Thymus (tissue), 11 donors: ENCODE measurements around the gene PTPRCAP. TPM values are rescaled to one million over a fixed set of nuclear protein-coding genes. Genes with fewer than 3 reads are reported as not detected.

Source experiments
- DNase-seq, 9 donors: peaks; one replicate each; pipeline ENCODE4 v3.0.0-alpha.2; 2013; ENCODE audit warnings: low spot score in 9 of 9, low read depth in 6 of 9, missing footprints in 1 of 9
- H3K27ac ChIP-seq, 2 donors: one replicate each; pipeline ENCODE4 v1.5.1; 2013; ENCODE audit warnings: control low read depth in 1 of 2, low read depth in 1 of 2, low read length in 1 of 2, mild to moderate bottlenecking in 1 of 2, moderate library complexity in 1 of 2
- H3K27me3 ChIP-seq, 2 donors: one replicate each; pipeline ENCODE4 v1.5.1; 2013; ENCODE audit warnings: low read length in 1 of 2; ENCODE audit not compliant: control insufficient read depth in 2 of 2, insufficient read depth in 1 of 2
- H3K36me3 ChIP-seq, 2 donors: one replicate each; pipeline ENCODE4 v1.5.1; 2013; ENCODE audit warnings: low read length in 1 of 2, mild to moderate bottlenecking in 1 of 2, moderate library complexity in 1 of 2; ENCODE audit not compliant: control insufficient read depth in 2 of 2, insufficient read depth in 2 of 2
- H3K4me1 ChIP-seq, 2 donors: one replicate each; pipeline ENCODE4 v1.5.1; 2013; ENCODE audit warnings: low read length in 2 of 2; ENCODE audit not compliant: control insufficient read depth in 2 of 2, insufficient read depth in 2 of 2
- H3K4me3 ChIP-seq, 2 donors: one replicate each; pipeline ENCODE4 v1.5.1; 2013; ENCODE audit warnings: low read length in 2 of 2, control low read depth in 1 of 2, mild to moderate bottlenecking in 1 of 2
- H3K9me3 ChIP-seq, 2 donors: one replicate each; pipeline ENCODE4 v1.5.1; 2013; ENCODE audit warnings: low read length in 1 of 2, mild to moderate bottlenecking in 1 of 2; ENCODE audit not compliant: control insufficient read depth in 2 of 2, insufficient read depth in 1 of 2
- WGBS: extraction: QIAGEN DNeasy Blood & Tissue Kit; methylation state at CpG from one replicate; pipeline ENCODE4 v1.1.7; 2013; 5-methylcytosine and 5-hydroxymethylcytosine counted together
- polyA plus RNA-seq: library from polyadenylated mRNA; stranded (reverse); fragments of 200-250 nt; gene quantifications from one replicate; pipeline ENCODE4 v1.2.3, GENCODE V29; 2013
- total RNA-seq: library from RNA; stranded (reverse); fragments of 120-200 nt; gene quantifications from one replicate; pipeline ENCODE4 v1.2.4, GENCODE V29; 2013
- donor health status: healthy.

PTPRCAP gene
- total and polyA plus RNA-seq, 2 donors = 151 to 198 TPM

DNA sequence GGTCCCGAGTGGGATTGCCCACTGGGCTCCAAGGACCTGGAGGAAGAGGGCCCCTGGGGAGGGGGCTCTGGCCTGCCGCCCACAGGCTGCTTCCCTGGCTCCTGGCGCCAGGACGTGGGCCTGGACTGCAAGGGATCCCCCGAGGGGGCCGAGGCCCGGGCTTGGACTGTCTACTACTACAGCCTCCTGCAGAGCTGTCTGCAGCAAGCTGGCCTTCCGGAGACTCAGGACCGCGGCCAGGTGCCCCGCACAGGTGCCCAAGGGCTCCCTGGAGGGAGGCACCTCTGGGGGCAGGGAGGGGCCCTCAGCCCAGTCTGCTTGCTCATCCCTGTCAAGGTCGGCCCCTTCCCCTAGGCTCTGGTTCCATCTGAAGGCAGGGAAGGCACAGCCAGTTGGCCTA, 20.1 kb downstream of the PTPRCAP start:
- H3K4me1 ChIP-seq = peaks cover 69 to 87% of the 10 kb centered on the region in 2 donors
- 94% methylated on average over 12 of the region's 12 CpGs for WGBS
- DNase-seq = no peak

DNA sequence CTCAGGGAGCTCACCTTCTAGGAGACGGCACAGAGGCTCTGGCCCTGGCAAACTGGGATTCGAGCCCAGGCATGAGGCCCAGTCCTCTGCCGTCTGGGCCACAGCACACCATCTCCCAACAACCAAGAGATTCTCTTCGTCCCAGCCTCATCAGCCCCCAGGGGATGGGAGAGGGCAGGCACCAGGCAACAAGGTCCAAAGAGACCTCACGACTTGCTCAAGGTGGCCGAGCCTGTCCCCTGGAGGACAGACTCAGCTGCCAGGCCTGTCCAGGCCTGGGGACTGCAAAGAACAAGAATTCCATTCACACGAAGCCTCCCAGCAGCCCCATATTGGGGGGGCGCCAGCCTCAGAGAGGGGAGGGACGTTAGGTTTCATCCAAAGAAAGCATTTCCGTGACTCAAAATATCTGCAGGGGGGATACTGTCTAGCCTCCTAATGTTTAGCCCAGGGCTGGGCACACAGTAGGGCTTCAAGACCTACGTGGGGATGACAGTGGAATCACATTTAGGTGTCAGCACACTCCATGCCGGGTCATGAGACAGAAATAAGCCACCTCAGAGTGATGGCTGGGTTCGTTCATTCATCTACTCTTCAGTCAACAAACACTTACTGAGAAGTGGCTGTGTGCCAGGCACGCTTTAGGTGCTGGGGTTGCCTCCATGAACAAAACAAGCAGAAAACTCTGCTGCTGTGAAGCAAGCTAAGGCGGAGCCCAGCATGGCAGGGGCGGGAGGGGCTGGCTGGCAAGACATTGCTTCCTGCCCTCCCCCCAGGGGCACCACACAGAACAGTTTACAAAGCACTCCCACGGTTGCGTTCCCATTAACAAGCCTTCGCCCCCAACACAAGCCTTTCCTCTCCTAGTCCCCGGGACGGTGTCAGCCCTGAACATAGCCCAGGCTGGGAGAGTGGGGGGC, 20.8 kb downstream of the PTPRCAP start:
- H3K9me3 ChIP-seq = peaks cover 0 to 3% of the 10 kb centered on the region in 2 donors
- peaks cover 75 to 90% of the 10 kb centered on the region in 2 donors for H3K4me1 ChIP-seq
- 52% methylated on average over 21 of the region's 21 CpGs for WGBS
- H3K27ac ChIP-seq = peak overlapping the region; percentile 86 to 87
- DNase-seq = peak in 6 of 9 donors; percentile 62 to 92 (median 78)
- peaks cover 0 to 9% of the 10 kb centered on the region in 2 donors for H3K27me3 ChIP-seq
- no peak overlapping the region for H3K4me3 ChIP-seq
- H3K36me3 ChIP-seq = no peaks in the 10 kb centered on the region

More for the DNA sequence above, 20.1 kb downstream of the PTPRCAP start:
- Histone ChIP-seq H3K4me3 (no peak overlapping the region), H3K27ac (peak overlapping the region; percentile 86 to 87), H3K9me3 (peaks cover 0 to under 1% of the 10 kb centered on the region in 2 donors), H3K27me3 (peaks cover 0 to 9% of the 10 kb centered on the region in 2 donors), H3K36me3 (no peaks in the 10 kb centered on the region)

- Histone ChIP-seq H3K27me3 (peaks cover 0 to 9% of the 10 kb centered on the region in 2 donors), H3K27ac (peak within 1 kb of the TSS; percentile 83 to 87), H3K36me3 (peaks cover 0 to 2% of the 10 kb centered on the region in 2 donors), H3K4me3 (peak within 1 kb of the TSS; percentile 29 to 49), H3K9me3 (peaks cover 0 to 3% of the 10 kb centered on the region in 2 donors), H3K4me1 (peaks cover 80 to 94% of the 10 kb centered on the region in 2 donors)
- 14% methylated on average over 67 of the region's 67 CpGs for WGBS
- peak in 1 of 9 donors; percentile 7 for DNase-seq
Measured at GRCh38 chr11:67415501-67416304, 21.8 kb downstream of the PTPRCAP start, which contains the start of gene CARNS1. Gene CARNS1, plus strand, starts transcription at chr11:67415678. Its CDS starts 522 bp downstream, at chr11:67416200.

DNA sequence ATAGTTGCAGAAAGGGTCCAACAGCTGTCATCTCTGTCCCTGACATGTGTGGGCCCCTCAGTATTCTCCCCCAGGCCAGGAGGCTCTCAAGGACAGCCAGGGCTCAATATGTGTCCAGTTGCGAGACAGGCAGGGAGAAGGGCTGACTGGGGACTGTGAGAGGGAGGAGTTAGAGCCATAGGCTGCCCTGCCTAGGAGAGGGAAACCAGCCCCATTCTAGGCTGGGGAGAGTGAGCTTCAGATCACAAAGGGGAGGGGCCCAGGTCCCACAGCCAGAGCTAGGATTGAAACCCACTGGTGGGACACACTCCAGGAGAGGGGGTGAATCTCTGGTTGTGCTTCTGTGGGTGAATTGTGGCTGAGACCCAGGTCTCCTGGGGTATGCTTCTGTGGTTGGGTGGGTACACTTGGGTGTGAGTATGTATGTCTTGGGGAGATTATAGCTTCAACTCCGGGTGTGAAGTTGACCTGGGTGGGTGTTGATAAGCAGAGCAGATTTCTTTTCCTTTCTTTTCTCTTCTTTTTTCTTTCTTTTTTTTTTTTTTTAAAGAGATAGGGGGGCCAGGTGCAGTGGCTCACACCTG, 24.1 kb downstream of the PTPRCAP start:
- 60% methylated on average over 2 of the region's 2 CpGs for whole genome bisulfite sequencing
- peaks cover 0 to 9% of the 10 kb centered on the region in 2 donors for H3K27me3 ChIP-seq
- peaks cover 79 to 95% of the 10 kb centered on the region in 2 donors for H3K4me1 ChIP-seq
- no peak overlapping the region for H3K4me3 ChIP-seq
- peaks cover 0 to 3% of the 10 kb centered on the region in 2 donors for H3K9me3 ChIP-seq
- peak overlapping the region in 1 of 2 donors; percentile 42 for H3K27ac ChIP-seq
- no peak for DNase-seq
- peaks cover 4 to 17% of the 10 kb centered on the region in 2 donors for H3K36me3 ChIP-seq

DNA sequence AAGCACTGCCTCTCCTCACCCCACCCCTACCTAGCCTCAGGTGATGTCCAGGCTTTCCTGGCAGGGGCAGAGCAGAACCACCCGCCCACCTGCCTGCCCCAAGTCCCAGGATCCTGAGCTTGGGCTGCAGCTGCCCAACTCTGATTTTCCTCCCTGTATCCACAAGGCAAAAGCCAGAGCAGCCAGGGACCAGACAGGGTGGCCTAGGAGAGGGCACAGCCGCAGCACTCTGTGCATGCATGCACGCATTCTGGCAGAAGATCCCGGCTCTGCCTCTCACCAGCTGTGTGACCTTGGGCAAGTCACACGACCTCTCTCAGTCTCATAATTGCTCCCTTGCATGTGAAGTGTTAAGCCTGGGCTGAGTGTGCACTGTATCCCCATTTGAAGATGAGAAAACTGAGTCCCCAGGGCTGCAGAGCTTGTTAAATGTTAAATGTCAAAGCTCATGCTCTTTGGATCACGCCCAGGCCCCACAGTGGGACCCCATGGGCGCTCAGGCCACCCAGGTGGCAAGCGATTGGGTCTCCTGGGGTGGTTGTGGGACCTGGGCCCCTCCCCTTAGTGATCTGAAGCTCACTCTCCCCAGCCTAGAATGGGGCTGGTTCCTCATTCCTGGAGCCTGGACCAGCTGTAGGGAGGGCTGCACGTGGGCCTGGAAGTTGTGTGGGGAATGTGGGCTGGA, 24.8 kb downstream of the PTPRCAP start:
- DNase-seq = no peak
- Histone ChIP-seq H3K36me3 (peaks cover 6 to 23% of the 10 kb centered on the region in 2 donors), H3K4me1 (peaks cover 83 to 95% of the 10 kb centered on the region in 2 donors), H3K9me3 (peaks cover 0 to 3% of the 10 kb centered on the region in 2 donors), H3K4me3 (no peak overlapping the region), H3K27ac (peak overlapping the region in 1 of 2 donors; percentile 42), H3K27me3 (peaks cover 0 to 9% of the 10 kb centered on the region in 2 donors)
- 83% methylated on average over 9 of the region's 9 CpGs for WGBS

GRCh38 chr11:67411785-67412152, 25.7 kb downstream of the PTPRCAP start:
- H3K27me3 ChIP-seq = peaks cover 0 to 9% of the 10 kb centered on the region in 2 donors
- H3K4me1 ChIP-seq = peaks cover 86 to 95% of the 10 kb centered on the region in 2 donors
- peak in 1 of 9 donors; percentile 71 for DNase-seq
- H3K36me3 ChIP-seq = peaks cover 14 to 32% of the 10 kb centered on the region in 2 donors
- H3K4me3 ChIP-seq = no peak overlapping the region
- peak overlapping the region; percentile 43 to 88 for H3K27ac ChIP-seq
- H3K9me3 ChIP-seq = peaks cover 0 to 3% of the 10 kb centered on the region in 2 donors
- WGBS = 79% methylated on average over 7 of the region's 7 CpGs

GRCh38 chr11:67410984-67411784, 26.3 kb downstream of the PTPRCAP start:
- Histone ChIP-seq H3K4me1 (peaks cover 86 to 95% of the 10 kb centered on the region in 2 donors), H3K4me3 (no peak overlapping the region), H3K9me3 (peaks cover 0 to 3% of the 10 kb centered on the region in 2 donors), H3K27me3 (peaks cover 0 to 9% of the 10 kb centered on the region in 2 donors), H3K36me3 (peaks cover 20 to 37% of the 10 kb centered on the region in 2 donors), H3K27ac (peak overlapping the region; percentile 58 to 98)
- WGBS = 95% methylated on average over 17 of the region's 17 CpGs
- no peak for DNase-seq
